HG03432 (cell line): ENCODE measurements around the gene PDGFD.

ENCODE experiments used
- ATAC-seq: cut with Tn5 transposase; IDR thresholded peaks from one replicate; pipeline ENCODE4 v1.9.1; 2021; ENCODE audit warnings: mild to moderate bottlenecking, moderate library complexity; ENCODE audit not compliant: unreplicated experiment

PDGFD gene

GRCh38 chr11:103894034-103894433 lies 269.9 kb downstream of the PDGFD start:
- no peak for ATAC-seq

GRCh38 chr11:103893371-103893770 lies 270.6 kb downstream of the PDGFD start:
- no peak for ATAC-seq

GRCh38 chr11:103892603-103893002 lies 271.3 kb downstream of the PDGFD start:
- ATAC-seq: no peak

- no peak for ATAC-seq
These were observed 273.3 kb downstream of the PDGFD start for GRCh38 chr11:103890654-103891053.

GRCh38 chr11:103889679-103890078 lies 274.3 kb downstream of the PDGFD start:
- ATAC-seq: no peak

- no peak for ATAC-seq
These were observed 275.4 kb downstream of the PDGFD start for GRCh38 chr11:103888541-103888951.

GRCh38 chr11:103887001-103887658 lies 276.8 kb downstream of the PDGFD start:
- ATAC-seq: peak; percentile 58

- no peak for ATAC-seq
These were observed 280.1 kb downstream of the PDGFD start for GRCh38 chr11:103883856-103884255.

- no peak for ATAC-seq
These were observed 280.7 kb downstream of the PDGFD start for GRCh38 chr11:103883291-103883690.

GRCh38 chr11:103881584-103881983 lies 282.4 kb downstream of the PDGFD start:
- no peak for ATAC-seq

GRCh38 chr11:103880968-103881367 lies 283.0 kb downstream of the PDGFD start:
- ATAC-seq: peak; percentile 44

GRCh38 chr11:103878646-103879045 lies 285.3 kb downstream of the PDGFD start:
- ATAC-seq: no peak

GRCh38 chr11:103877221-103877620 lies 286.7 kb downstream of the PDGFD start:
- ATAC-seq: no peak

- peak; percentile 88 for ATAC-seq
These were observed 288.0 kb downstream of the PDGFD start for GRCh38 chr11:103875855-103876510.

- ATAC-seq: no peak
These were observed 291.2 kb downstream of the PDGFD start for GRCh38 chr11:103872748-103873147.

GRCh38 chr11:103871923-103872551 lies 291.9 kb downstream of the PDGFD start:
- ATAC-seq: no peak

GRCh38 chr11:103870821-103871309 lies 293.1 kb downstream of the PDGFD start:
- ATAC-seq: no peak

- no peak for ATAC-seq
These were observed 296.5 kb downstream of the PDGFD start for GRCh38 chr11:103867481-103867880.

GRCh38 chr11:103863497-103863896 lies 300.4 kb downstream of the PDGFD start:
- ATAC-seq: no peak

GRCh38 chr11:103862802-103863174 lies 301.2 kb downstream of the PDGFD start:
- ATAC-seq: no peak

GRCh38 chr11:103862094-103862801 lies 301.7 kb downstream of the PDGFD start:
- peak; percentile 85 for ATAC-seq
